Astrocyte of the cerebellum (primary cell): Measurements from ENCODE around the gene NSUN7.

Experiments
- DNase-seq: peaks from one replicate; pipeline ENCODE4 v3.0.0-alpha.2; 2011; ENCODE audit warnings: low read depth
- H3K4me3 ChIP-seq: 2 replicates; pipeline ENCODE4 v1.5.1; 2011; ENCODE audit warnings: mild to moderate bottlenecking, low read depth, low read length, moderate library complexity
- in situ Hi-C: cut with HindIII; loops from 2 replicates; pipeline ENCODE4 v1.10.0; 2017; ENCODE audit warnings: low sequenced_read_pairs
- TF ChIP-seq, protein P1 (sequence below): IDR thresholded peaks from 2 replicates; pipeline ENCODE4 v1.5.1; 2012; ENCODE audit warnings: low read length, low read depth, moderate library complexity, mild to moderate bottlenecking; ENCODE audit errors: missing control alignments

NSUN7 gene

DNA sequence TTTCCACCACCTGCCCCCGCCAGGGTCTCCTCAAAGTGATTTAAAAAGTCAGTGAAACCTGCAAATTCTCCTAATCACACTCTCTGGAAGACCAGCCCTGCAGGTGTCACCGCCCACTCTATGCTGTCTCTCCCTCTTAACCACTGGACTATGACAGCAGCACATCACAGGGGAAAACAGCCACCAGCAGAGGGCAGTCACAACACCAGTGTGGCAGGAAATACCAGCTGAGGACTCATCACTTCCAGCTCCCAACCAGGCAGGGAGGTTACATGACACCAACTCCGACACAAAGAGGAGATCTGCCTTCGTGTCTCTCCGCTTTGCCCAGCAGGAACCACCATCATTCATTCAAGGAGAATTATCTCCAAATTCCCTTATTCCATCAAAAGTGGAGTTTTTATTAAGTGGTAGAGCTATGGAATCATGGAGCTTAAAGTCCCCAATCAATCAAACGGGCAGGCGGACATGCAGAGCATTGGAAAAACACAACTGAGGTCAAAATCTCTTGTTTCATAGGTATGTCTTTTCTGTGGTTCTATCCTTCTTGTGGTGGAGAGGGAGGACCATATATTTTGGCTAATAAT is 91.3 kb downstream of the NSUN7 start:
- in situ Hi-C loops: loop anchor here (5.0 kb wide), 2 partner anchors 44 to 99 kb away; no protein-coding TSS in a partner anchor
- DNase-seq: peak; percentile 38
- TF ChIP-seq, protein P1, sequence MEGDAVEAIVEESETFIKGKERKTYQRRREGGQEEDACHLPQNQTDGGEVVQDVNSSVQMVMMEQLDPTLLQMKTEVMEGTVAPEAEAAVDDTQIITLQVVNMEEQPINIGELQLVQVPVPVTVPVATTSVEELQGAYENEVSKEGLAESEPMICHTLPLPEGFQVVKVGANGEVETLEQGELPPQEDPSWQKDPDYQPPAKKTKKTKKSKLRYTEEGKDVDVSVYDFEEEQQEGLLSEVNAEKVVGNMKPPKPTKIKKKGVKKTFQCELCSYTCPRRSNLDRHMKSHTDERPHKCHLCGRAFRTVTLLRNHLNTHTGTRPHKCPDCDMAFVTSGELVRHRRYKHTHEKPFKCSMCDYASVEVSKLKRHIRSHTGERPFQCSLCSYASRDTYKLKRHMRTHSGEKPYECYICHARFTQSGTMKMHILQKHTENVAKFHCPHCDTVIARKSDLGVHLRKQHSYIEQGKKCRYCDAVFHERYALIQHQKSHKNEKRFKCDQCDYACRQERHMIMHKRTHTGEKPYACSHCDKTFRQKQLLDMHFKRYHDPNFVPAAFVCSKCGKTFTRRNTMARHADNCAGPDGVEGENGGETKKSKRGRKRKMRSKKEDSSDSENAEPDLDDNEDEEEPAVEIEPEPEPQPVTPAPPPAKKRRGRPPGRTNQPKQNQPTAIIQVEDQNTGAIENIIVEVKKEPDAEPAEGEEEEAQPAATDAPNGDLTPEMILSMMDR: peak; percentile 84
- H3K4me3 ChIP-seq: no peak overlapping the region

DNA sequence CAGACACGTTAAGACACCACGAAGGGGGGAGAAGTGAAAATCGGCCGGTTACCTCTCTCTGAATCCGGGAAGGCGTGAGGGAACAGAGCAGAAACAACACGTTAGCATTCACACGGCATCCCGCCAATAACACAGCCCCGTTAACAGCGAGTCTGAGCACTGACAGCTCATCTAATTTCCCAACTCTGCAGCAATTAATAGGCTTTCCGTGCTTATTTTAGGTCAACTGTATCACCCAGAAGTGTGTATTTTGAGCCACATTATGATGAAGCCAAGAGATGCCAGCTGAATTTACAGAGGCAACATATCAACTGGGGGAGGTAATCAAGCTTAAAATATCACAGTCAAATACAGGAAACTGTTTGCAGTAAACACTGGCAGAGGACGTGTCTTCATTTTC is 92.6 kb downstream of the NSUN7 start:
- TF ChIP-seq, protein P1: no peak
- in situ Hi-C loops: loop anchor here (5.0 kb wide), 2 partner anchors 45 to 100 kb away; no protein-coding TSS in a partner anchor
- no peak for DNase-seq
- no peak overlapping the region for H3K4me3 ChIP-seq

DNA sequence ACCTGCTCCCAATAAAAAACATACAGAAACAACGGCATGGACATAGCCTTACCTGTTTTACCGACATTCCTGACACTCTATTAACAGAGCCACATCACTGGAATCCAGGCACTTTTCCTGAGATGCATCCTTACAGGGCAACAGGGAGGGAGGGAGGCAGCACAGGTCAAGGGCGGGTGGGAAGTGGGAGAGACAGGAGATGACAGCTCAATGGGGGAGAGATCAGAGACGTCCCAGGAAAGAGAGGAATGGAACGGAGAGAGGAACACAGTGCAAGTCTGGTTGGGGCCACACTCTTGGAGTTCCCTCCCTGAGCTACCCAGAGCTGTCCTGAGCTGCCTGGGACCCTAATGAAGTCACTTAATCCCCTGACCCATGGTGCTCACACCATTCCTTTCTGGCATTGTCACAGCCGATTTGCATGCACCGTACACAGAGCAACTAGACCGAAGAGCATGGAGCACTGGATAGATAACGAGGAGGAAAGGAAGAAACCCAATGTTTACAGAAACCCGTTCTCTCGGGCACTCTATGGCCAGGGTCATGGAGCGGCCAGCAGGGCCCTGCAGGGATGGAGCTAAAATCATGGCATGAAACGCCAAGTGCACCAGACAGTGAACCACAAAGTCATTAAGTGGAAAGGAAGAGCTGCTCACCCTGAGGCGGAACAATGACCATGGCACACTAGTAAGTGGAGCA is 93.1 kb downstream of the NSUN7 start:
- TF ChIP-seq, protein P1: no peak
- H3K4me3 ChIP-seq: no peak overlapping the region
- in situ Hi-C loops: loop anchor here (5.0 kb wide), 2 partner anchors 46 to 101 kb away; no protein-coding TSS in a partner anchor
- DNase-seq: no peak

DNA sequence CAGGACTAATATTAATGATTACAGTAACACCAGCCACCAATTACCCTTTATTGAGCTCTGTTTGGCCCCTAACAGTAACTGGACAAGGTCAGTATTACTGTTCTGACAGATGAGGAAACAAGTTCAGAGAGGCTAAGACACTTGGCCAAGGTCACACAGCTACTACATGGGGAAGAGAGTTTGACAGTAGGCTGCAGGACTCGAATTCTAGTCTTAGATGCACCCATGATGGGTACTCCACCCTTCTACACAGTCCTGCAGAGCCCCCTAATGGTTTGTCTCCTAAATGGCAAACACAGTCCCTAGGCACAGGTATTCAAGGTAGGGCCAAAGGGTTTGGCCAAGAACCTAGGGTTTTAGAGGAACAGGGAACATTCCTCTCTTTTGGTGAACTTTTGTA is 93.9 kb downstream of the NSUN7 start:
- TF ChIP-seq, protein P1: no peak
- DNase-seq: no peak
- in situ Hi-C loops: loop anchor here (5.0 kb wide), 2 partner anchors 46 to 101 kb away; no protein-coding TSS in a partner anchor

DNA sequence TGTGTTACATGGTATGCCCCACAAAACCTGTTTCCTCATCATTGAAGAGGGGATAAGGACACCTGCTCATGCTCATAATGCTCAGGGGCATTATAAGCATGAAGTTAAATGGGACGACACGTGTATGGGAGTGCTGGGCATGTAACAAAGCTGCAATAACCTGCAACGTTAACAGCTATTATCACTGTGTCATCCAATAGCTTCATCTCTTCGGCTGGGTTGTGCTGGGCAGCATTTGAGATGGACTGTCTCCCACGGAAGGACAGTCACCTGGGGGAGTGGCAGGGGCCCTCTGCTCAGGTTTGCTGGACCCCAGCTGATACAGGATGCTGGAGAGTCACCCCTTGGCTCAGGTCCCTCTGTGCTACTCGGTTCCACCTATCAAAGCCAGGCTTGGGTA is 94.5 kb downstream of the NSUN7 start:
- H3K4me3 ChIP-seq: no peak overlapping the region
- TF ChIP-seq, protein P1: no peak
- in situ Hi-C loops: loop anchor here (5.0 kb wide), 2 partner anchors 47 to 102 kb away; no protein-coding TSS in a partner anchor
- DNase-seq: no peak

More for the DNA sequence above, 93.9 kb downstream of the NSUN7 start:
- no peak overlapping the region for H3K4me3 ChIP-seq

DNA sequence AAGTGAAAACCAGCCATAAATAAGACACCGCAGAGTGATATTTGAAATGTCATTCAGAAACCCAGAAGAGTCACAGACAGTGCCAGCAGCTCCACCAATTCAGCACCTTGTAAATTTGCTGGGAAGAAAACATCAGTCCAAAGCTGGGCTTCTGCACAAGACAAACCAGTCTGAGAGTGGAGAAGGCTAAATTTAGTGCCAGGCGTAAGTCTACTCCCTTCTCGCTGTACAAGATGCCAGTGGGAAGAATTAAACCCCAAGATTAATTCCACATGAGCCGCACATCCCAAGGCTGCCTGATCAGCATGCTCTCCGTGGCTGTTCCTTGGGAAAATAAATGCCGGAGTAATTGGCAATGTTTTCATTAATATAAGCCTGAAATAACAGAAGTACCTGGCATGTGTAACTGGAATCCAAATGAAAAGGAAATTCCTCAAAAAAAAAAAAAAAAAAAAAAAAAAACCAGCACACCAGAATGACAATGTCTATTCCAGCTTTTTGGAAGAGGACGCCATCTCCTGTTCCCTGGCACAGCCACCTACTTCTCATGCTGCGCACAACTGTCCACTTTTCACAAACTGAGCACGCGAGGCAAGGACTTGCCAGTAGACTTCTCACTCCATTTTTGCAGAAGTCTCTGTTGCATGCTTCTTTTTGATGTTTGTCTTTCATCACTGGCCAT is 95.5 kb downstream of the NSUN7 start:
- no peak for DNase-seq
- no peak overlapping the region for H3K4me3 ChIP-seq
- TF ChIP-seq, protein P1: no peak
- in situ Hi-C loops: no loop called here
